HEK293 (cell line): ENCODE results near the gene PAK5.

Experiments used
- GLIS2 ChIP-seq: fragments of 450-650 bp; formaldehyde crosslinking; IDR thresholded peaks from 2 replicates; pipeline ENCODE4 v1.5.1; 2016; ENCODE audit warnings: missing biosample characterization, missing genetic modification characterization
- KLF16 ChIP-seq: fragments of 450-650 bp; formaldehyde crosslinking; IDR thresholded peaks from 2 replicates; pipeline ENCODE4 v1.5.1; 2017; ENCODE audit warnings: missing biosample characterization, missing genetic modification characterization
- KLF8 ChIP-seq: fragments of 450-650 bp; formaldehyde crosslinking; IDR thresholded peaks from 2 replicates; pipeline ENCODE4 v1.5.1; 2016; ENCODE audit warnings: missing biosample characterization, missing genetic modification characterization
- TCF7L2 ChIP-seq: IDR thresholded peaks from 2 replicates; pipeline ENCODE4 v1.6.1; 2011; ENCODE audit warnings: low read depth, mild to moderate bottlenecking, inconsistent platforms, low read length, moderate library complexity, borderline replicate concordance
- ZBTB1 ChIP-seq: fragments of 450-650 bp; formaldehyde crosslinking; IDR thresholded peaks from 2 replicates; pipeline ENCODE4 v1.5.1; 2016; ENCODE audit warnings: missing biosample characterization, missing genetic modification characterization
- ZBTB17 ChIP-seq: fragments of 450-650 bp; formaldehyde crosslinking; IDR thresholded peaks from 2 replicates; pipeline ENCODE4 v1.5.1; 2016; ENCODE audit warnings: missing biosample characterization, missing genetic modification characterization
- ZNF830 ChIP-seq: fragments of 450-650 bp; IDR thresholded peaks from 2 replicates; pipeline ENCODE4 v1.5.0; 2018; ENCODE audit warnings: missing biosample characterization, missing genetic modification characterization, low read depth, mild to moderate bottlenecking, moderate library complexity
- TF ChIP-seq, protein P1 (sequence below): fragments of 450-650 bp; formaldehyde crosslinking; IDR thresholded peaks from 2 replicates; pipeline ENCODE4 v1.5.1; 2016; ENCODE audit warnings: missing biosample characterization, missing genetic modification characterization
- TF ChIP-seq, protein P2 (sequence below): fragments of 450-650 bp; formaldehyde crosslinking; IDR thresholded peaks from 2 replicates; pipeline ENCODE4 v1.5.1; 2016; ENCODE audit warnings: missing biosample characterization, missing genetic modification characterization
- TF ChIP-seq, protein P3 (sequence below): fragments of 450-650 bp; formaldehyde crosslinking; IDR thresholded peaks from 2 replicates; pipeline ENCODE4 v1.5.1; 2016; ENCODE audit warnings: missing biosample characterization, missing genetic modification characterization, low read depth
- TF ChIP-seq, protein P4 (sequence below): IDR thresholded peaks from 2 replicates; pipeline ENCODE4 v1.6.1; 2011; ENCODE audit warnings: mild to moderate bottlenecking, low read depth, low read length, borderline replicate concordance
- TF ChIP-seq, protein P5 (sequence below): fragments of 450-650 bp; formaldehyde crosslinking; IDR thresholded peaks from 2 replicates; pipeline ENCODE4 v1.5.1; 2016; ENCODE audit warnings: missing biosample characterization, missing genetic modification characterization

DNA sequence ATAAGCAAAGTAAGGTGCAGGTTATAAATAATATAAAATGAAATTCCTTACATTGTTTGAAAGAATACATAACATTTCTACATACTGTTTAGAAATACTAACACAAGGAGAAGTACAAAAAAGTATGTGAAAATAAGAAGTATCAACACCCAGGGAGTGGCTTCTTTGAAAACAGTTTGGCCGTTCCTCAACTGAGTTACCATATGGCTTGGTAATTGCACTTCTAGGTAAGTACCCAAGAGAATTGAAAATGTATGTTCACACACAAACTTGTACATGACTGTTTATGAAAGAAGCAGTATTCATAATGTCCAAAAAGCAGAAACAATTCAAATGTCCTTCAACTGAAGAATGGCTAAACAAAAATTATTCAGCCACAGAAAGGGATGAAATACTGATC is 30.7 kb downstream of the PAK5 start:
- TF ChIP-seq, protein P1, sequence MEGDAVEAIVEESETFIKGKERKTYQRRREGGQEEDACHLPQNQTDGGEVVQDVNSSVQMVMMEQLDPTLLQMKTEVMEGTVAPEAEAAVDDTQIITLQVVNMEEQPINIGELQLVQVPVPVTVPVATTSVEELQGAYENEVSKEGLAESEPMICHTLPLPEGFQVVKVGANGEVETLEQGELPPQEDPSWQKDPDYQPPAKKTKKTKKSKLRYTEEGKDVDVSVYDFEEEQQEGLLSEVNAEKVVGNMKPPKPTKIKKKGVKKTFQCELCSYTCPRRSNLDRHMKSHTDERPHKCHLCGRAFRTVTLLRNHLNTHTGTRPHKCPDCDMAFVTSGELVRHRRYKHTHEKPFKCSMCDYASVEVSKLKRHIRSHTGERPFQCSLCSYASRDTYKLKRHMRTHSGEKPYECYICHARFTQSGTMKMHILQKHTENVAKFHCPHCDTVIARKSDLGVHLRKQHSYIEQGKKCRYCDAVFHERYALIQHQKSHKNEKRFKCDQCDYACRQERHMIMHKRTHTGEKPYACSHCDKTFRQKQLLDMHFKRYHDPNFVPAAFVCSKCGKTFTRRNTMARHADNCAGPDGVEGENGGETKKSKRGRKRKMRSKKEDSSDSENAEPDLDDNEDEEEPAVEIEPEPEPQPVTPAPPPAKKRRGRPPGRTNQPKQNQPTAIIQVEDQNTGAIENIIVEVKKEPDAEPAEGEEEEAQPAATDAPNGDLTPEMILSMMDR = no peak
- TF ChIP-seq, protein P2, sequence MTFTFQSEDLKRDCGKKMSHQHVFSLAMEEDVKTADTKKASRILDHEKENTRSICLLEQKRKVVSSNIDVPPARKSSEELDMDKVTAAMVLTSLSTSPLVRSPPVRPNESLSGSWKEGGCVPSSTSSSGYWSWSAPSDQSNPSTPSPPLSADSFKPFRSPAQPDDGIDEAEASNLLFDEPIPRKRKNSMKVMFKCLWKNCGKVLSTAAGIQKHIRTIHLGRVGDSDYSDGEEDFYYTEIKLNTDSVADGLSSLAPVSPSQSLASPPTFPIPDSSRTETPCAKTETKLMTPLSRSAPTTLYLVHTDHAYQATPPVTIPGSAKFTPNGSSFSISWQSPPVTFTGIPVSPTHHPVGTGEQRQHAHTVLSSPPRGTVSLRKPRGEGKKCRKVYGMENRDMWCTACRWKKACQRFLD = no peak
- TF ChIP-seq TCF7L2 (no peak), ZBTB1 (no peak), KLF8 (tag by site-specific recombination) (no peak), ZNF830 (no peak), KLF16 (tag by site-specific recombination) (no peak), ZBTB17 (tag by site-specific recombination) (no peak), GLIS2 (no peak)
- TF ChIP-seq, protein P3, sequence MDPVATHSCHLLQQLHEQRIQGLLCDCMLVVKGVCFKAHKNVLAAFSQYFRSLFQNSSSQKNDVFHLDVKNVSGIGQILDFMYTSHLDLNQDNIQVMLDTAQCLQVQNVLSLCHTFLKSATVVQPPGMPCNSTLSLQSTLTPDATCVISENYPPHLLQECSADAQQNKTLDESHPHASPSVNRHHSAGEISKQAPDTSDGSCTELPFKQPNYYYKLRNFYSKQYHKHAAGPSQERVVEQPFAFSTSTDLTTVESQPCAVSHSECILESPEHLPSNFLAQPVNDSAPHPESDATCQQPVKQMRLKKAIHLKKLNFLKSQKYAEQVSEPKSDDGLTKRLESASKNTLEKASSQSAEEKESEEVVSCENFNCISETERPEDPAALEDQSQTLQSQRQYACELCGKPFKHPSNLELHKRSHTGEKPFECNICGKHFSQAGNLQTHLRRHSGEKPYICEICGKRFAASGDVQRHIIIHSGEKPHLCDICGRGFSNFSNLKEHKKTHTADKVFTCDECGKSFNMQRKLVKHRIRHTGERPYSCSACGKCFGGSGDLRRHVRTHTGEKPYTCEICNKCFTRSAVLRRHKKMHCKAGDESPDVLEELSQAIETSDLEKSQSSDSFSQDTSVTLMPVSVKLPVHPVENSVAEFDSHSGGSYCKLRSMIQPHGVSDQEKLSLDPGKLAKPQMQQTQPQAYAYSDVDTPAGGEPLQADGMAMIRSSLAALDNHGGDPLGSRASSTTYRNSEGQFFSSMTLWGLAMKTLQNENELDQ (tag by site-specific recombination) = no peak
- TF ChIP-seq, protein P4, sequence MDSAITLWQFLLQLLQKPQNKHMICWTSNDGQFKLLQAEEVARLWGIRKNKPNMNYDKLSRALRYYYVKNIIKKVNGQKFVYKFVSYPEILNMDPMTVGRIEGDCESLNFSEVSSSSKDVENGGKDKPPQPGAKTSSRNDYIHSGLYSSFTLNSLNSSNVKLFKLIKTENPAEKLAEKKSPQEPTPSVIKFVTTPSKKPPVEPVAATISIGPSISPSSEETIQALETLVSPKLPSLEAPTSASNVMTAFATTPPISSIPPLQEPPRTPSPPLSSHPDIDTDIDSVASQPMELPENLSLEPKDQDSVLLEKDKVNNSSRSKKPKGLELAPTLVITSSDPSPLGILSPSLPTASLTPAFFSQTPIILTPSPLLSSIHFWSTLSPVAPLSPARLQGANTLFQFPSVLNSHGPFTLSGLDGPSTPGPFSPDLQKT = no peak
- TF ChIP-seq, protein P5, sequence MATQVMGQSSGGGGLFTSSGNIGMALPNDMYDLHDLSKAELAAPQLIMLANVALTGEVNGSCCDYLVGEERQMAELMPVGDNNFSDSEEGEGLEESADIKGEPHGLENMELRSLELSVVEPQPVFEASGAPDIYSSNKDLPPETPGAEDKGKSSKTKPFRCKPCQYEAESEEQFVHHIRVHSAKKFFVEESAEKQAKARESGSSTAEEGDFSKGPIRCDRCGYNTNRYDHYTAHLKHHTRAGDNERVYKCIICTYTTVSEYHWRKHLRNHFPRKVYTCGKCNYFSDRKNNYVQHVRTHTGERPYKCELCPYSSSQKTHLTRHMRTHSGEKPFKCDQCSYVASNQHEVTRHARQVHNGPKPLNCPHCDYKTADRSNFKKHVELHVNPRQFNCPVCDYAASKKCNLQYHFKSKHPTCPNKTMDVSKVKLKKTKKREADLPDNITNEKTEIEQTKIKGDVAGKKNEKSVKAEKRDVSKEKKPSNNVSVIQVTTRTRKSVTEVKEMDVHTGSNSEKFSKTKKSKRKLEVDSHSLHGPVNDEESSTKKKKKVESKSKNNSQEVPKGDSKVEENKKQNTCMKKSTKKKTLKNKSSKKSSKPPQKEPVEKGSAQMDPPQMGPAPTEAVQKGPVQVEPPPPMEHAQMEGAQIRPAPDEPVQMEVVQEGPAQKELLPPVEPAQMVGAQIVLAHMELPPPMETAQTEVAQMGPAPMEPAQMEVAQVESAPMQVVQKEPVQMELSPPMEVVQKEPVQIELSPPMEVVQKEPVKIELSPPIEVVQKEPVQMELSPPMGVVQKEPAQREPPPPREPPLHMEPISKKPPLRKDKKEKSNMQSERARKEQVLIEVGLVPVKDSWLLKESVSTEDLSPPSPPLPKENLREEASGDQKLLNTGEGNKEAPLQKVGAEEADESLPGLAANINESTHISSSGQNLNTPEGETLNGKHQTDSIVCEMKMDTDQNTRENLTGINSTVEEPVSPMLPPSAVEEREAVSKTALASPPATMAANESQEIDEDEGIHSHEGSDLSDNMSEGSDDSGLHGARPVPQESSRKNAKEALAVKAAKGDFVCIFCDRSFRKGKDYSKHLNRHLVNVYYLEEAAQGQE (tag by site-specific recombination) = no peak
